Omental fat pad (tissue), 4 donors: ENCODE results near the gene CCDC154. TPM values are rescaled to one million over a fixed set of nuclear protein-coding genes. Genes with fewer than 3 reads are reported as not detected.

Source experiments
- ATAC-seq: fragments of 150-250 bp; one replicate; pipeline ENCODE4 v1.9.1; 2016; ENCODE audit warnings: mild to moderate bottlenecking, moderate library complexity; ENCODE audit not compliant: low FRiP score
- DNase-seq: peaks from one replicate; pipeline ENCODE4 v3.0.0-alpha.2; 2019; ENCODE audit warnings: low spot score
- total RNA-seq, 4 donors: library from RNA; depleted of rRNA; stranded (reverse); fragments of >200 nt; gene quantifications; one replicate each; pipeline ENCODE4 v1.1.0, GENCODE V29; 2016
- TF ChIP-seq, protein P1 (sequence below), 3 donors: fragments of 450-650 bp; IDR thresholded peaks; one replicate each; pipeline ENCODE4 v1.5.1; 2016 to 2017; ENCODE audit warnings: antibody characterized with exemption in 3 of 3, mild to moderate bottlenecking in 3 of 3, moderate library complexity in 2 of 3

The CCDC154 gene
- total RNA-seq, 4 donors from 2014 or later: 0.19 to 5.7 (median 0.37) TPM

DNA sequence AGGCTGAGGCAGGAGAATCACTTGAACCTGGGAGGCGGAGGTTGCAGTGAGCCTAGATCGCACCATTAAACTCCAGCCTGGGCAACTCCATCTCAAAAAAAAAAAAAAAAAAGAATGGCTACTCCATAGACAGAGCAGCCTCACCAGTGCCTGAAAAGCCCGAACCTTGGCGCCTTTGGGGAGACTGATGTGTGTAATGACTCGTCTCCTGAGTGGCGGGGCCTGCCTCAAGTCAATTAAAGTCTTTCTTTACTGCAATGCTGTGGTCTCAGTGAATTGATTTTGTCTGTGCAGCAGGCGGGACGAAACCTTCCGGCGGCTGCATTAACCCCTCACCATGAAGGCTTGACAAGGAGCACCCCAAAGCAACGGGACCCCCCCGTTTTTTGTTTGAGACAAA, 20.3 kb downstream of the CCDC154 start:
- ATAC-seq (no peak), DNase-seq (no peak)
- TF ChIP-seq, protein P1, sequence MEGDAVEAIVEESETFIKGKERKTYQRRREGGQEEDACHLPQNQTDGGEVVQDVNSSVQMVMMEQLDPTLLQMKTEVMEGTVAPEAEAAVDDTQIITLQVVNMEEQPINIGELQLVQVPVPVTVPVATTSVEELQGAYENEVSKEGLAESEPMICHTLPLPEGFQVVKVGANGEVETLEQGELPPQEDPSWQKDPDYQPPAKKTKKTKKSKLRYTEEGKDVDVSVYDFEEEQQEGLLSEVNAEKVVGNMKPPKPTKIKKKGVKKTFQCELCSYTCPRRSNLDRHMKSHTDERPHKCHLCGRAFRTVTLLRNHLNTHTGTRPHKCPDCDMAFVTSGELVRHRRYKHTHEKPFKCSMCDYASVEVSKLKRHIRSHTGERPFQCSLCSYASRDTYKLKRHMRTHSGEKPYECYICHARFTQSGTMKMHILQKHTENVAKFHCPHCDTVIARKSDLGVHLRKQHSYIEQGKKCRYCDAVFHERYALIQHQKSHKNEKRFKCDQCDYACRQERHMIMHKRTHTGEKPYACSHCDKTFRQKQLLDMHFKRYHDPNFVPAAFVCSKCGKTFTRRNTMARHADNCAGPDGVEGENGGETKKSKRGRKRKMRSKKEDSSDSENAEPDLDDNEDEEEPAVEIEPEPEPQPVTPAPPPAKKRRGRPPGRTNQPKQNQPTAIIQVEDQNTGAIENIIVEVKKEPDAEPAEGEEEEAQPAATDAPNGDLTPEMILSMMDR (IDR thresholded peaks at IDR 0.05): no peak

DNA sequence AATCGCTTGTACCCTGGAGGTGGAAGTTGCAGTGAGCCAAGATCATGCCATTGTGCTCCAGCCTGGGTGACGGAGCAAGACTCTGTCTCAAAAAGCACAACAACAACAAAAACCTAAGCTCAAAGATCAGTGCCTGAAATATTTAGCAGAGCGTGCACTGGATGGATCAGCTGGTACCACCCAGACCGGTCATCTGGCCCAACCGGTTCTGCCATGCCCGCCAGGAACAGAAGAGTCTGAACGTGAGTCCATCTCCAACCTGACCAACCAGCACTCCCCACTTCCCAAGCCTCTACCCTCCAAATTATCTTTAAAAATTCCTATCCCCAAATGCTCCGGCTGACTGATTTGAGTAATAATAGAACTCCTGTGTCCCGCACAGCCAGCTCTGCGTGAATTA, 22.3 kb downstream of the CCDC154 start:
- TF ChIP-seq, protein P1 (IDR thresholded peaks at IDR 0.05): no peak
- DNase-seq (no peak), ATAC-seq (no peak)

DNA sequence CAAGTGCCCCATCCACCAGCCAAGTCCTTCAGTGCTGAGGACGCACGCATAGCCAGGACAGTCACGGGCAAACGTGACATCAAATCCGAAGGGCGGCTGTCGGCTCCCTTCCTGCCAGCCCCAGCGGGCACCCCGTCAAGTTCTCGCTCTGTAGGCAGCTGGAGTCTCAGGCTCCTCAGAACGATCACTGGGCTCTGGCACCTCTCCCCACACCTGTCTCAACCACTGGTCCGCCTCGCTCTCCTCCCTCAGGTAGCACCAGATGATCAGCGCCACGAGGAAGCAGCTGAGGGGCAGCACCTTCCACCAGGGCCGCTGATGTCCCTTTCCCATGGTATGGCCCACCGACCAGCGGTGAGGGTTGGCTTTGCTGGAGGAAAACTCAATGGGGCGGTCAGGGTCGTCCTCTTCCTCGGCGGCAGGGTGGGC, 24.2 kb downstream of the CCDC154 start:
- DNase-seq: no peak
- ATAC-seq: peak; percentile 1
- TF ChIP-seq, protein P1 (IDR thresholded peaks at IDR 0.05): no peak

DNA sequence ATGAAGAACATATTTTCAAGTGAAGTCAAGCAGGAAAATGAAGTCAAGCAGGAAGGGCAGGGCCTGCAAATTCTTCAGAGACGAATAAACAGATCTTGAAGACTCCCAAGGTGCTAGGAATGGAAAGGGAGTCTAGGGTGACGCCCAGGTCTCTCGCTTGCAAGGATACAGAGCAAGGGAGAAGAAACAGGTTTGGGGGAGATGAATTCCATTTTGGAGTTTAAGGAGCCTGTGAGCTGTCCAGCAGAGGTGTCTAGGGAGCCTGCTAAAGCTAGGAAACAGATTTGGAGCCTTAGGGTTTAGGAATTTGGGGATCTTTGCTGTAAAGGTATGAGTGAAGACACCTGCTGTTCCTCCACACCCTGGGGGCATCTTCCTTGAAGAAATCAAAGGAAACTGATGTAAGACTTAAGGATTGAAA, 27.8 kb downstream of the CCDC154 start:
- DNase-seq (no peak), ATAC-seq (no peak)
- TF ChIP-seq, protein P1 (IDR thresholded peaks at IDR 0.05): no peak

DNA sequence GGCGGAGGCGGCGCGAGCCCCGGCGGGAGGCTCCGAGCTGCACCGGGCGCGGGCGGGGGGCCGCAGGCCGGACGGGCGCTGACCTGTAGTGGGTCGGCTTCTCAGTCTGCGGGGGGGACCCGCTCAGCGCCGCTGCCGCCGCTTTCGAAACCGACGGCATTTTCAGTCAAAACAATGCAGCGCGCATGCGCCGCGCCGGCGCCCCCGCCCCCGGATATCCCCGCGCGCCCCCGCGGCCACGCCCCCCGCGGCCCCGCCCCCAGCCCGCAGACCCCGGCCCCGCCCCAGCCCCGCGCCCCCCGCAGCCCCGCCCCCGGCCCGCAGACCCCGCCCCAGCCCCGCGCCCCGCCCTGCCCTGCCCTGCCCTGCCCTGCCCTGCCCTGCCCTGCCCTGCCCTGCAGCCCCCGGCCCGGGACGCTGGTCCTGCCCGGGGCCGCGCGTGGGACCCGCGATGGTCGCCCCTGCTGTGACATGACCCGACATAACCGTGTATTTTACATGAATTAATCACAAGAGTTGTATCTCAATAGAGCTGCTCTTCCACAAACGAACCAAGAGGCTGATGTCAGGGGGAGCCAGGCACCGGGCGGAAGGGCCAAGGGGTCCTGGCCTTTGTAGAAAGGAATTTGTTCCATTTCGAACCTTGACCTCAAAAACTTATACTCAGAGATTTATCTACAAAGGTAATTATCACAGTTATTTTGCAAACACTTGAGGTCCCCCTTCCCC, 29.7 kb downstream of the CCDC154 start, which contains the start of gene UNKL:
UNKL (minus strand) TSS at position 173 of the 729 bp plus-strand sequence; CDS start at position 160, 13 bp downstream.
- peak; percentile 62 for ATAC-seq
- TF ChIP-seq, protein P1 (IDR thresholded peaks at IDR 0.05): no peak
- peak; percentile 37 for DNase-seq

DNA sequence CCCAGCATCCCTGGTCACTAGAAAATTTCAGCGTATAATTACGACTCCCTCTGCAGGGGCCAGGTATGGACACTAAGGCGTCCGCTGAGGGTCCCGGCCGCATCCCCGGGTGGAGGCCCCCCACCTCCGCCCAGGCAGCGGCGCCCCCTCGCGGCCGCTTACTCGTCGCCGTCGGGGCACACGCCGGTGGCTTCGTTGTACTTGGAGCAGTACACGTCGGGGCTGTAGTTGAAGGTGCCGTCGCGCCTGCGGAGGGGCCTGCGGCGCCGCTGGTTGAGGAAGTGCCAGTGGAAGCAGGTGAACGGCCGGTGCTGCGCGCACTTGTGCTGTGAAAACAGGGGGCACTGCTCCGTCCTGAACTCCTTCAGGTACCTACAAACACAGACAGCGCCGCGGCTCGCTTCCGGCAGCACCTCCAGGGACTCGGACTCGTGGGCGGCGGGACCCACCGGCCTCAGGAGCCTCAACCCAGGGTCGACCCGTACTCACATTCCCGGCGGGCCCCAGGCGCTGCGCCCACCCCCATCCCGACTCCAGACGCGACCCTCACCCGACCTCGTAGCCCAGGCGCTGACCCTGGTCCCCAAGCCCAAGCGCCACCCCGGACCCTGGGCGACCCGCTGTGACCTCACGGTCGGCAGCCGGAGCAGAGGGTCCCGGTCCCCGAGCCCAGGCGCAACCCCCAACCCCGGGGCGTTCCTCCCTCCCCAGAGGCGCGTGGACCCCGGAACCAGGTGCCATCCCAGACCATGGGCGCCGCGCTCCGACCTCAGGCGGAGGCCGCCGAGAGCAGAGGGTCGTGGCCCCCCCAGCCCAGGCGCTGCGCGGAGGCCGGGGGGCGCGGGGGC, 30.4 kb downstream of the CCDC154 start:
- no peak for DNase-seq
- peak; percentile 57 for ATAC-seq
- TF ChIP-seq, protein P1 (IDR thresholded peaks at IDR 0.05): peak in 1 of 3 donors; percentile 2
